Lower lobe of right lung (tissue), 2 donors: ENCODE data around the gene STOM. TPM values are rescaled to one million over a fixed set of nuclear protein-coding genes. Genes with fewer than 3 reads are reported as not detected.

Source experiments
- ATAC-seq, 2 donors: fragments of 200-7000 bp; cut with Tn5 transposase; one replicate each; pipeline ENCODE4 v1.9.1; 2020 to 2022; ENCODE audit warnings: mild to moderate bottlenecking in 2 of 2, moderate library complexity in 2 of 2
- DNase-seq: peaks from one replicate; pipeline ENCODE4 v3.0.0-alpha.2; 2020
- H3K27ac ChIP-seq: fragments of 200-600 bp; one replicate; pipeline ENCODE4 v1.8.0; 2022
- H3K27me3 ChIP-seq: fragments of 200-600 bp; one replicate; pipeline ENCODE4 v1.8.0; 2022; ENCODE audit warnings: low read depth
- H3K36me3 ChIP-seq: fragments of 200-600 bp; one replicate; pipeline ENCODE4 v1.8.0; 2022; ENCODE audit warnings: mild to moderate bottlenecking
- H3K4me1 ChIP-seq: fragments of 200-600 bp; one replicate; pipeline ENCODE4 v1.8.0; 2022
- H3K4me3 ChIP-seq: fragments of 200-600 bp; one replicate; pipeline ENCODE4 v1.8.0; 2022; ENCODE audit warnings: mild to moderate bottlenecking
- H3K9me3 ChIP-seq: fragments of 200-600 bp; one replicate; pipeline ENCODE4 v1.8.0; 2022
- CTCF ChIP-seq: fragments of 200-600 bp; IDR thresholded peaks from one replicate; pipeline ENCODE4 v1.8.0; 2022; ENCODE audit warnings: antibody characterized with exemption, mild to moderate bottlenecking
- intact Hi-C: fragments of 100-400 bp; cut with DNase I; formaldehyde crosslinking; loops from one replicate; pipeline ENCODE4 v1.11.0; 2022
- long read RNA-seq: library from polyadenylated mRNA; unstranded; transcript quantifications from one replicate; pipeline ENCODE4 v2.0.0, GENCODE V29; 2021
- total RNA-seq: library from RNA; stranded (reverse); fragmentation: NEBNext Ultra II Directional; extraction: Animal tissue kit (Norgen Biotek cat#: 25700); gene quantifications from one replicate; pipeline ENCODE4 v1.2.1, GENCODE V29; 2021
- donor health status: DM: no; HTN: yes; CAD: no; lungs with severe emphysema.

STOM gene
- 479 TPM for total RNA-seq
- long read RNA-seq, transcript STOM-201 (7 exons, 3,010 nt), result major isoform, 920 of 1,010 reads
- long read RNA-seq, partial matches to known transcripts, result 26 of 1,010 reads
- long read RNA-seq, other reads (novel, unspliced or antisense), result 64 of 1,010 reads

- peaks cover 83% of the 10 kb centered on the region for H3K4me1 ChIP-seq
- no peak for TF ChIP-seq CTCF
- H3K9me3 ChIP-seq, result no peaks in the 10 kb centered on the region
- peak within 1 kb of the TSS; percentile 84 for H3K4me3 ChIP-seq
- peak; percentile 72 to 82 for ATAC-seq
- peaks cover 4% of the 10 kb centered on the region for H3K36me3 ChIP-seq
- peak; percentile 88 for DNase-seq
- no peaks in the 10 kb centered on the region for H3K27me3 ChIP-seq
- intact Hi-C loops, result loop anchor here (10.0 kb wide), 1 partner anchor 45 kb away; no protein-coding TSS in a partner anchor
- H3K27ac ChIP-seq, result peak within 1 kb of the TSS; percentile 93
These were observed at the start of gene STOM for GRCh38 chr9:121369595-121370265. Gene STOM (minus strand): TSS chr9:121370250. CDS start chr9:121370187, 63 bp downstream.

GRCh38 chr9:121411993-121412392, 41.9 kb upstream of the STOM start:
- no peak for TF ChIP-seq CTCF
- ATAC-seq (no peak), DNase-seq (no peak)
- no peak overlapping the region for H3K27ac ChIP-seq
- intact Hi-C loops, result no loop called here
- no peaks in the 10 kb centered on the region for H3K4me1 ChIP-seq
- H3K36me3 ChIP-seq, result no peaks in the 10 kb centered on the region
- no peaks in the 10 kb centered on the region for H3K9me3 ChIP-seq
- H3K4me3 ChIP-seq, result no peak overlapping the region
- no peaks in the 10 kb centered on the region for H3K27me3 ChIP-seq

GRCh38 chr9:121405899-121406298, 35.8 kb upstream of the STOM start:
- no peak for DNase-seq
- intact Hi-C loops, result loop anchor here (10.0 kb wide), 1 partner anchor 91 kb away; no protein-coding TSS in a partner anchor

GRCh38 chr9:121404906-121405305, 34.9 kb upstream of the STOM start:
- Histone ChIP-seq H3K4me3 (no peak overlapping the region), H3K4me1 (no peaks in the 10 kb centered on the region), H3K36me3 (no peaks in the 10 kb centered on the region), H3K27ac (no peak overlapping the region), H3K27me3 (no peaks in the 10 kb centered on the region), H3K9me3 (no peaks in the 10 kb centered on the region)
- DNase-seq (no peak), ATAC-seq (no peak)
- no peak for TF ChIP-seq CTCF
- intact Hi-C loops, result loop anchor here (10.0 kb wide), 1 partner anchor 90 kb away; no protein-coding TSS in a partner anchor

More at GRCh38 chr9:121405899-121406298, 35.8 kb upstream of the STOM start:
- Histone ChIP-seq H3K9me3 (no peaks in the 10 kb centered on the region), H3K4me1 (no peaks in the 10 kb centered on the region), H3K4me3 (no peak overlapping the region), H3K36me3 (no peaks in the 10 kb centered on the region), H3K27ac (no peak overlapping the region), H3K27me3 (no peaks in the 10 kb centered on the region)
- no peak for ATAC-seq
- no peak for TF ChIP-seq CTCF

GRCh38 chr9:121399883-121400607, 30.0 kb upstream of the STOM start:
- DNase-seq (no peak), ATAC-seq (peak; percentile 76 to 77)
- peak; percentile 70 for TF ChIP-seq CTCF
- Histone ChIP-seq H3K27me3 (no peaks in the 10 kb centered on the region), H3K9me3 (no peaks in the 10 kb centered on the region), H3K27ac (no peak overlapping the region), H3K36me3 (no peaks in the 10 kb centered on the region), H3K4me1 (no peaks in the 10 kb centered on the region), H3K4me3 (no peak overlapping the region)
- intact Hi-C loops, result loop anchor here (10.0 kb wide), 1 partner anchor 85 kb away; no protein-coding TSS in a partner anchor
